NCI-H345 treated with DMSO at 0.1 percent for 48 hours (cell line): ENCODE measurements around the gene SLC2A4RG.

Experiments
- DNase-seq: peaks from one replicate; lab custom pipeline; 2025; ENCODE audit not compliant: unreplicated experiment; lab: John Stamatoyannopoulos, UW

Gene SLC2A4RG

DNA sequence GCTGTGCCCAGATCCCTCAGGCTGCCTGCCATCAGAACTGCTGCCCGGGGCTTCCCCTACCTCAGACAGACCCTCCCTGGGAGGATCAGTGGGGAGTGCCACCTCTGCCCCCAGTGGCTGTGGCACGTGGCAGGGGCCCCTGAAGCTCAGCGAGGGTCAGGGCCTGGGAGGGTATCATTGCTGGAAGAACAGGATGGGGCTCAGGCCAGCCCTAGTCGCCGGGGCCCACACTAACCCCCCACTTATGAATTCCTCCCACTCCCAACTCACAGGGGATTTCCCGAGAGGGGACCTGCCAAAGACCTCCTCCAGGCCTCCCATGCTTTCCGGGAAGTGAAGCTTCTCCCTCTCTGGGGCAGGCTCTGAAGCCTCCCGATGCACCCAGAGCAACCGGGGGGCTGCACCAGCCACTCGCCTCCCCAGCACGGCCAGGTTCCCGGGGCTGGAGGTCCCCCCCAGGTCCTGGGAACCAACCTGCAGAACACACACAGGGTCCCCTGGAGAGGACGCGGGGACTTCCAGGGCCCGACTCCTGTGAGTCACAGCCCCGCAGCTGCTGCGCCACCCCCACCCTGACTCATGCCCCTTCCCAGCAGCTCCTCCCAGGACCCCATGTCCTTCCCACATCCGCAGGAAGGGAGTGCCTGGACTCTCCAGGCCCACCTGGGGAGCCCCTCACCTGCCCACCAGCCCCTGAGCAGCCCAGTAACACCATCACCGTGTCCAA is 40.7 kb upstream of the SLC2A4RG start:
- DNase-seq, result no peak

DNA sequence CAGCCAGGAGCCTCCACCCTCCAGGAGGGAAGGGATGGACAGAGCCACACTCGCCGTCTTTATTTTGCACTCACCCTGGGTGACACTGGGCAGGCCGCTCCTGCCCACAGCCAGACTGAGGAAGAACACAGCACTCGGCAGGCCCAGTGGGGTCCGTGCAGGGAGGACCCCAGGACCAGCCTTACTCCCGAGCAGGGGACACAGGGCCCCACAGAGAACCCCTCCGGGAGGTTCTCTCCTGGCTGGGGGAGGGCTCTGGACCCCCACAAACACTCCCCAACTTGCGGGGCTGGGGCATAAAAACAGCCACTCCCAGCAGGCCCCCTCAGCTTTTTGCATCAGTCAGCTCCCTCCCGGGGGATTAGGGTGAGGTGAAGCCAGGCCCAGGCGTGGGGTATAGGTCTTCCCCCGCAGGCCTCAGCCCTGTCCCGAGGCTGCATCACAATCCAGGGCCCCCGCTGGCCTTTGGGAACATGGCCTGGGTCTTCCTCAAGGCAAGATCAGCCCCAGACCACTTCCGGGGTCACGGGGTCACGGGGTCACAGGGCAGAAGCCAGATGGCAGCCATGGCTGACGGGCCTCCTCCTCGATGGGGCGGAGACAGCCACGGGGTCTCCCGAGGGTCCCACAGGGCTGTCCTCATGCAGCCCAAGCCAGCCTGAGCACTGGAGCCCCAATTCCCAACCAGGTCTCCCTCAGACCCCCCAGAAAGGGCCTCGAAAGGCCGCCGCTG is 39.9 kb upstream of the SLC2A4RG start:
- DNase-seq, result no peak

DNA sequence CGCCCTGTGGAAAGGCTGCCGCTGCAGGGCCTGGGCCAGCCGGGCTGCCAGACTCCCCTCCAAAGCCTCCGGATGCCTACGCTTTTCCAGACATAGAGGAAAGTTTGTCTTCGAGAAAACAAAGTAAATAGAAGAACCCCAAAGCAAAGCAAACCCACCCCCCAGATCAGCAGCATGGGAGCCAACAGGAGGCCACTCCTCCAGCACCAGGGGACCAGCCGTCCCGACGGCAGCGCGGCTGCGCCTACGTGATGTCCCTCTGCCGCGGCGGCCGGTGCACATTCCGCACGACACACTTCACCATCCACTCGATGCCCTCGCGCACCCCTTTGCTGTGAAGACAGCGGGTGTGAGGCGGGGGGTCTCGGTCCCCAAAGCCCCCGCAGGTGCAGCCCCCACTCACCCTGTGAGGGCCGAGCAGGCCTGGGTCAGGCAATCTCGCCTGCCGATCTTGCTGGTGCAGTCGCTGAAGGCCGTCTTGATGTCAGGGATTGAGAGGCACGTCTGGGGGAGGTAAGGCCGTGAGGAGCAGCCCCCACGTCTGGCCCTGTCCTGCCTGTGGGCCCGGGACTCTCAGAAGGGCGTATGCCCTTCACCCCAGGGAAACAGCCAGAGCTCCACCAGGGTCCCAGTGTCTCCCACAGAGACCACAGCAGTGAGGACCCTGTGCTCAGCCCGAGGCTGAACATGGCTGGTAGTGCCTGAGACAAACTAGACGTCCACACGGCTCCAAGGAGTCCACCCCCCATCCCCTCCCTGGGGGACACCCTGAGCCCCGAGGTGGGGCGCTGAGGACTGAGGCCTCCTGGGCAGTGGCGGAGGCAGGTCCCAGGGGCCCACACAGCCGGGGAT is 39.2 kb upstream of the SLC2A4RG start:
- DNase-seq, result no peak

DNA sequence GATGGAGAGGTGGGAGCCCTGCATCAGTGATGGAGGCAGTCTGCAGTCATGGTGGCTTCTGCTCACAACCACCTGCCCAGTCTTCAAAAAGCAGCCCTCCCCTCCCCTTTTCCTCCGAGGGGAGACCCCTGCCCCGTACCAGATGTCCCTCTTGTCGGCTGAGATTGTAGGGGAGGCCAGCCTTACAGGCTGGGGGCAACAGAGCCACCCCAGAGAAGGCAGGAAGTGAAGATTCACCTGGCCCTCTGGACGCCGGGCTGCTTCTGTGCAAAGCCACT is 38.6 kb upstream of the SLC2A4RG start:
- no peak for DNase-seq

DNA sequence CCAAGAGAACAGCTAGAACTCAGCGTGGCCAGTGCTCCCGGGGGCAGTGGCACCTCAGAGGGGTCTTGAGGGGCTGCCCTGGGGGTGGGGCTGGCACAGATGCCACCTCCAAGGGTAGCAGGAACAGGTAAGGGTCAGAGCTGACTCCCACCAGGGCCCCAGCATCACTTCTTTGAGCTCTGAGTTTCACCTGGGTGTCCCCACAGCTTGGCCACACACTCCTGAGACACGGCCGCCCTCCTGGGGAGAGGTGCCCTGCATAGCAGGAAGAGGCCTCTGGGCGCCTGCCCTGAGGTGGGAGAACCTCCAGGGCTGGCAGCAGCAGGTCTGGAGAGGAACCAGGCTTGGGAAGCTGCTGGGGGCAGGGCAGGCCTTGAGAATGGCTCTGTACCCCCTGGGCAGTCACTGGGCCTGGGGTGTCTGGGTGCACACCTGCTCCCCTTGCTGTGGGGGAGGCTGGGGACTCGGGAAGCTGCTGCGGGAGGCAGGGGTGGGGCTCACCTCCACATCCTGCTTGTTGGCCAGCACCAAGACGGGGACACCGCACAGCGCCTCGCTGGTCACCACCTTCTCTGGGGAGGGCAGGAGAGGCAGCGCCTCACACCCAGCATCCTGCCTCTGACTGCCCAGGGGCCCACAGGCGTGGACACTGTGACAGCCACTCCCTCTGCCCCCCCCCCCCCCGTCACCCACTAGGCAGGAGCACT is 38.1 kb upstream of the SLC2A4RG start:
- DNase-seq, result no peak

DNA sequence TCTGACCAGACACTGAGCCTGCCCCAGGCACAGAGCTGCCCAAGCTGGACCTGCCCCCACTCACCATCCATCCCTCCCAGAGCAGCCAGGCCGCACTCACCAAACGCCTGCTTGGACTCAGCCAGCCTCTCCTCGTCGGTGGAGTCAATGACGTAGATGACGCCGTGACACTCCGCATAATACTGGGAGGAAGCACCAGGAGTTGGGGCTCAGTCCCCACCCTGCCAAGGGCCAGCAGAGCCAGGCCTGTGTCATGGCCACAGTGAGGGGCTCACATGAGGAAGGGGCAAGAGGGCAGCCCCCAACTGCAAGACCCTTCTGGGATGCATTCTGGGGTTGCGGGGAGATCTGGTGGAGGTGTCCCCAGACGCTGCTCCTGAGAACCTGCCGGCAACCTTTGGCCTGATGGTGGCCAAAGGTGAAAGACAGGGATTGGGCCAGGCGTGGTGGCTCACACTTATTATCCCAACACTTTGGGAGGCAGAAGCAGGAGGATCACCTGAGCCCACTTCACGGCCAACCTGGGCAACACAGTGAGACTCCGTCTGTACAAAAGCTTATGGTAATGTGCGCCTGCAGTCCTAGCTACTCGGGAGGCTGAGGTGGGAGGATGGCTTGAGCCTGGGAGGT is 37.4 kb upstream of the SLC2A4RG start:
- no peak for DNase-seq

DNA sequence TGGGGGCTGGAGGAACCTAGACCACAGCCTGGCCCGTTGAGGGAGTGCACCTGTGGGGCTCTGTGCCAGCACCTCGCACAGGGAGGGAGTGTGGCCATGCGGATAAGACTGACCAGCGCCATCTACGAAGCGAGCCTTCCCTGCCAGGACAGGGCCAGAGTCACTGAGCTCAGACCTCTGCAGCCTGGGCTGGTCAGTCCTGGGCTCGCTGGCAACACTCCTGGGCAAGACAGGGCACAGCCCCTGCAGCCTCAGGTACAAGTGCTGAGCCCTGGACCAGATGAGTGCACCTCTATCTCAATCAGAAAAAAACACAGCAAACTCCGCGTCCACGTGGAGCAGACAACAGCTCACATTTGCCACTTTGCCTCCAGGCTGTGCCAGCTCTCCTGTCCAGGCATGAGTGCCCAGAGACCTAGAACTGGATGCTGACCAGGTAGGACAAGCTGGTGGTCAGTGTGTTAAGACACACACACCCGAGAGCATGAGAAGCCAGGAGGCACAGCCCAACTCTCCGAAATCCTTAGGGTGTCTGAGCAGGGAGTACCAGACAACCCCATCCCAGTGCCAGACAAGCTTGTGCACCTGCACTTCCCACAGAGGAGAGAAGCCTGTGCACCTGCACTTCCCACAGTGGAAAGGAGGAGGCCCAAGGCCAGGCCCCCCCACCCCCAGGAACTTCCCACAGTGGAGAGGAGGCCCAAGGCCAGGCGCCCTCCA is 36.7 kb upstream of the SLC2A4RG start:
- no peak for DNase-seq

DNA sequence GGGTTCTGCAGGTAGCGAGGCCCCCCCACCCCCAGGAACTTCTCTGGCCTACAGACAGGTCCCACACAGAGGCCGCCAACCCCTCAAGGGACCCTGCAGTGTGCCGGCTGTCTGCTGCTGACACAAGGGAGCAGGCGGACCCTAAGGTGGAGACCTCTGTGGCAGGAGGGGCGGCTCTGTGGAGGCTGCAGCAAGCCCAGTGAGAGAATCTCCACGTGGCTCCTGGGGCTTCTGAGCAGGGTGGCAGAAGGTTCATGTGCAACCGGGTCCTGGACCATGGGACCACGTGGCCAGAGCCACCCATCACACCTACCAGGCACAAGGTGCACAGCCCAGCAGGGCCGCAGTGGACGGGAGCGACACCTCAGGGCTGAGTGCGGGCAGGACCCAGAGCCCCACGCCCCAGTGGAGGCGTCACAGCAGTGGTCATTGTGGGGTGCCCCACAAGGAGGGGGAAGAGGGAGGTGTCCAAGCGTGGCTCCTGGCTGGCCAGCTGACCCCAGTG is 36.1 kb upstream of the SLC2A4RG start:
- DNase-seq, result no peak

DNA sequence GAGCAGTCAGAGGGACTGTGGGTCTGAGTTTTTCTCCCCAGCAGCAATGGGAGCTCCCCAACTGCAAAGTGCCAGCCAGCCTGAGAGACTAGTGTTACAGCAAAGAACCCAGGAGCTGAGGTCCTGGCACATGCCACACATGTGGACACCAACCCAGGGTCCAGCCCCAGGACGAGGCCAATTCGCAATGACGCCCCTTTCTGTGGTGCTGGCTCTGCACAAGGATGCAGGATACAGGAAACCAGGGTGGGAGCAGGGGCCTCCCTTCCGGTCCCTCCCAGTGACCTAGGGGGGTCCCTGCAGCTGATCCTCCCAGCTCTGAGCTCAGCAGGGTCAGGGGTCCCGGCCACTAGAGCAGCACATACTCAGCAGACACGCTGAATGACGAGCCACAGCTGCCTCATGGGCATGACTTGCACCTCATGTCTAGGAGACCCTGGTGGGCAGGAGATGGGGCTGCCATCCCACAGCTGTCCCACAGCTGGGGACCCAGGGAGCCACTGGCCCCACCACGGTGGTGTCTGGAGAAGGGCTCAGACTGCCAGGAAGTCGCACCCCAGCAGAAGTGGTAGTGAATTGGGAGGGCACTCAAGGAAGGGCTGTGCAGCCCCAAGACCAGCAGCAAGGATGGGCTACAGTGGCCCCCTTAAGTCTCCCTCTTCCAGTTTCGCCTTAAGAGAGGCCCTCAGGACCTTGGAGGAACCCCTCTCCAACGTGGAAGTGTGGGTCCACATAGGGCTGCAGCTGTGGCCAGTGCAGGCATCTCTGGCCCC is 35.4 kb upstream of the SLC2A4RG start:
- no peak for DNase-seq

DNA sequence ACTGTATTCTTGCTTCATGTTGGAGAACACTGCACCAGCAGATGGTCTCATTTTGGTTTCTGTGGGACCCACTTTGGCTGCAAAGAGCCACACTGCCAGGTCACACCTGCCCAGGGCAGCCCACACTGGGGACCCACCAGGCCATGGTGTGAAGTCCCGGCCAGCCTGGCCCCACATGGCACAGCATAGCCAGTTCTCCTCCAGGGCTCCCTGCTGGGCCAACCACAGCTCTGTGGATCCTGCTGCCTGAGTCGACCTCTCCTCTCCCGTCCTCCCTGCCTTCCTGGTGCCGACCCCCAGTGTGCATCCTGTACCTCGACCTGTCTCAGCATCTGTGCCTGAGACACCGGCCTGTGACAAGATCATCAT is 34.8 kb upstream of the SLC2A4RG start:
- no peak for DNase-seq

DNA sequence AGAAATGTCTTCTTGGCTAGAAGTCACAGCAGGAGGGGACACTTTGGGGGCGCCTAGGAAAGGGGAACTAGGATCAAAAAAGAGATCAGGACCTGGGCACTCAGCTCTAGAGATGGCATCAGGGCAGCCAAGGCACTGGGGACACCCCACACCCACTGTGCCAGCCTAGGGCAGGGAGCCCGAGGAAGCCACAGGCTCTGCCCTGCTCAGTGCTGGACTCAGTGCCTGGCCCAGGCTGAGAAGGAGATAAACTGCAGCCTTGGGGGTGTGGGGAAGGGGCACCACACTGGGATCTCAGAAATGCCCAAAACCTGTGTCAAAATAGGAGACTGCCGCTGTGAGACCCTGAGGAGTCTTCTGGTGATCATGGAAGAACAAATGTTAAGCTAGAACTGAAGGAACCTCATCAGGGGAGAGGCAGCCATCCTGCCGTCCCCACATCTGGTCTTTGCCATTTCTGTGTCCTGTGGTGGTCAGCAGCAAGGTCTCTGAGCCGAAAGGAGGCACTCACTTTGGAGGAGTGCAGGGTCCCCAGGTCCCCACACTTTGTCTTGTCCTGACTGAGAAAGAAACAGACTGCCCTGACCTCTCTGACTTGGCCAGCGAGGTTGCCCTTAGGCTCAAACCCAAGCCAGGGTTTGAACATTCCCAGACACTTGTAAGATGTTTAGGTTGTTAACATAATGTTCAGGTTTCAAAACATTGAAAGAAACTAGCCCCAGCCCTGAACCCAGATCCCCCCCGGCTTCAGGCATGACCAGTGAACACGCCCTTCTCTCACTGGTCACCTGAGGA is 34.1 kb upstream of the SLC2A4RG start:
- no peak for DNase-seq

DNA sequence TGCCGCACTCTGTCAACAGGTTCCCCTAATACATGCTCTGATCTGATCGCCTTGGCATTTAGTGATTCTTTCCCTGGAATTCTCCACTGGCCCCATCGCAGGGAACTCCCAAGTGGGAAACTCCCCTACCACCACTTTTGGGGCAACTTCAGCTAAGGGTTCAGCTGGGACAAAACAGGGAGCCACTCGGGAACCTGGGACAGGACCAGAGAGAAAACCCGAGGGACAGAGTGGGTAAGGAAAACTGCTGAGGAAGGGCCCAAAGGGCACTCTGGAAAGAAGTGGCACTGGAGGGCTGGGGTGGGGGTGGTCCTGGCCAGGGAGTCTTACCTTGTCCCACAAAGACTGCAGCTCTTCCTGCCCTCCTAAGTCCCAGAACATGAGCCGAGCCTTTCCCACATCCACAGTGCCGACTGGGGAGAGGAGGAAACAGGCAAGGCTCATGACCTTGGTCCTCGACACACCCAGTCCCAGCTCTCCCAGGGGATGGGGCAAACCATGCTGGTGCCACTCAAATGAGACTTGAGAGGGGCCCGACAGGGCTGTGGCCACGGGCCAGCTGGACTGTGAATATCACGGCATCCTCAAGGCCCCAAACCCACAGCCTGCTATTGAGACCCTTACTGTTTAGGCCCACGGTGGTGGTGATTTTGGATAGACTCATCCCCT is 33.4 kb upstream of the SLC2A4RG start:
- no peak for DNase-seq

DNA sequence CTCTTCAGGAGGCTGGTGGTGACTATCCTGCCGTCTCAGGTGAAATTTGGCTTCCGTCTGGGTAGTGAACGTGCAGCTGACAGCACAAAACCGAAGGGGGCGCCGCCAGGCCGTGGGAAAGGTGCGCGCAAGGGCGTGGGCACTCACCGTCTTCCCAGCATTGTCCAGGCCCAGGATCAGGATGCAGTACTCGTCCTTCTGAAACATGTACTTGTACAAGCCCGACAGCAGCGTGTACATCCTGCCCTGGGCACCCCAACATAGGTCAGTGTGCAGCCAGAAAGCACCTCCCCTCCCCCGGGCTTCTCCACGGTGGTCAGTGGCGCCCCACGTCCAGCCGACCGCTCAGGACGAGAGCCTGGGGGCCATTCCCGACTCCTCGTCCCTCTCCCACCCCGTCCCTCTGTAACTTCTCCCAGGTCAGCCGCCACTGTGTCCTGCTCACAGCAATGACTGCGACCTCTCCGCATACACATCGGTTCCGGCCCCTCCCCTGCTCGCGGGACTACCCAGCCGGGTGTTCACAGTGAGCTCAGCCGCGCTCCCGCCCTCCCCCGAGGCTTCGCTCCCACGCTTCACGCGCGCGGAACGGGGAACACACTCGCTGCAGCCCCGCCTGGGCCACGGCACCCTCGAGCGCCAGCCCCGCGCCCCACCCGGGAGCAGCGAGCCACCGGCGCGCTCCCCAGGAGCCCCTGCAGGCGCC is 32.6 kb upstream of the SLC2A4RG start:
- DNase-seq, result no peak

DNA sequence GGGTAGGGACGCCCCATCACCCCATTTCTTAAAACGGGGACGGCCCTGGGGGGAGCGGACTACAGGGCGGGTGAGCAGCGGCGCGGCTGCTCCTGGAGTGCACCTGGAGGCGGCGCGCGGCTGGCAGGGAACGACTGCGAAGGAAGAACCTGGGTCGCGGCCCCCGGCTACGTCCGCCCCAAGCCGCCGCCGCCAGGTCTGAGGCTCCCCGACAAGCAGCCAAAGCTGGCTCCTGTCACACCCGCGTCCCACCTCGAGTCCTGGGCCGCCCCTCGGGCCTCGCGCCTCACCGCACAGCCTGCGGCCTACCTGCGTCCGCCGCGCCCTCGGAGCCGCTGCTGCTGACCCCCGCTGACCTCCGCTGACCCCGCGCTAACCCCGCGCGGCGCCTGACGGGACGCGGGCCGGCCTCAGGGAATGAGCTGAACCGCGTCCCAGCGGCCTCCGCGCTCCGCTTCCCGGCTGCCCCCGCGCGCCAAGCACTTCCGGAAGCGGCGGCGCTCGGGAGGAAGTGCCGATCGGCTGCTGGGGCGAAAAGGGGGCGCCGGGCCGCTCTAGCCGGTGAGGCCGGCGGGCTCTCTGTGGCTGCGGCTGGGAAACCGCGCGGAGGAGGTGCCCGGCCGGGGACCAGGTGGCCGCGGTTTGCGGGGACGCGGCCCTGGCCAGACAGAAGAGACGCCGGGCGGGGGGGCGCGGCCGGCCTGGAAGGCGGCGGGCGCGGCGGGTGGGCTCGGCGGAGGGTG is 31.8 kb upstream of the SLC2A4RG start, which contains the start of the genes ARFRP1 and ZGPAT:
Gene ARFRP1 (minus strand): TSS at position 419 of the 743 bp plus-strand sequence. CDS start 885 bp downstream, outside the sequence.
Gene ZGPAT (plus strand): TSS at position 482 of the 743 bp plus-strand sequence. CDS start 542 bp downstream, outside the sequence.
- DNase-seq, result peak; percentile 89

DNA sequence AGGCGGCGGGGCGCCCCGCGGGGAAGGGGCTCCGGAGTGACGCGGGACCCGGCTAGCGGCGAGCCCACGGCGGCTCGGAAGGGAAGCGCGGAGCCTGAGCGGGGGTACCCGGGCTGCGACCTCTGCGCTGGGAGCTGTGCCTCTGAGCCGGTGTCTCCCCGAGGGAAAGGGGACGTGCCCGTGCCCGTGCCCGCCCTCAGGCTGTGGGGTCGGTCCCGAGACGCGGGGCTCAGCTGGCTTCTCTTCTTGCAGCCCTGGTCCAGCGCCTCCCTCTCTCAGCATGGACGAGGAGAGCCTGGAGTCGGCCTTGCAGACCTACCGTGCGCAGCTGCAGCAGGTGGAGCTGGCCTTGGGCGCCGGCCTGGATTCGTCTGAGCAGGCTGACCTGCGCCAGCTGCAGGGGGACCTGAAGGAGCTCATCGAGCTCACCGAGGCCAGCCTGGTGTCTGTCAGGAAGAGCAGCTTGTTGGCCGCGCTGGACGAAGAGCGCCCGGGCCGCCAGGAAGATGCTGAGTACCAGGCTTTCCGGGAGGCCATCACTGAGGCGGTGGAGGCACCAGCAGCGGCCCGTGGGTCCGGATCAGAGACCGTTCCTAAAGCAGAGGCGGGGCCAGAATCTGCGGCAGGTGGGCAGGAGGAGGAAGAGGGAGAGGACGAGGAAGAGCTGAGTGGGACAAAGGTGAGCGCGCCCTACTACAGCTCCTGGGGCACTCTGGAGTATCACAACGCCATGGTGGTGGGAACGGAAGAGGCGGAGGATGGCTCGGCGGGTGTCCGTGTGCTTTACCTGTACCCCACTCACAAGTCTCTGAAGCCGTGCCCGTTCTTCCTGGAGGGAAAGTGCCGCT is 31.1 kb upstream of the SLC2A4RG start:
- no peak for DNase-seq

DNA sequence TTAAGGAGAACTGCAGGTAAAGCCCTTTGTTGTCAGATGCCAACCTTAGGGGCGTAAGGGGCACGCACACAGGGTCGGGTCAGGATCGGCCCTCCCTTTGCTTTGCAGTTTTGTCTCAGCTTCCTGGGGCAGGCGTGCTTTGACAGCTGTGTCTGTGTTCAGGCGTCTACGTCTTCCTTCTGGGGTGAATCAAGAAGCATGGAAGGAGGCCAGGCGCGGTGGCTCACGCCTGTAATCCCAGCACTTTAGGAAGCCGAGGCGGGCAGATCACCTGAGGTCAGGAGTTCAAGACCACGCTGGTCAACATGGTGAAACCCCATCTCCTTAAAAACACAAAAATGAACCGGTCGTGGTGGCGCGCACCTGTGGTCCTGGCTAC is 30.4 kb upstream of the SLC2A4RG start:
- no peak for DNase-seq
